Measurements from ENCODE around the gene PAPOLG. TPM values are rescaled to one million over a fixed set of nuclear protein-coding genes. Genes with fewer than 3 reads are reported as not detected.

The PAPOLG gene
- total RNA-seq, 1 donor from 2014 or later: 24.7 TPM

DNA sequence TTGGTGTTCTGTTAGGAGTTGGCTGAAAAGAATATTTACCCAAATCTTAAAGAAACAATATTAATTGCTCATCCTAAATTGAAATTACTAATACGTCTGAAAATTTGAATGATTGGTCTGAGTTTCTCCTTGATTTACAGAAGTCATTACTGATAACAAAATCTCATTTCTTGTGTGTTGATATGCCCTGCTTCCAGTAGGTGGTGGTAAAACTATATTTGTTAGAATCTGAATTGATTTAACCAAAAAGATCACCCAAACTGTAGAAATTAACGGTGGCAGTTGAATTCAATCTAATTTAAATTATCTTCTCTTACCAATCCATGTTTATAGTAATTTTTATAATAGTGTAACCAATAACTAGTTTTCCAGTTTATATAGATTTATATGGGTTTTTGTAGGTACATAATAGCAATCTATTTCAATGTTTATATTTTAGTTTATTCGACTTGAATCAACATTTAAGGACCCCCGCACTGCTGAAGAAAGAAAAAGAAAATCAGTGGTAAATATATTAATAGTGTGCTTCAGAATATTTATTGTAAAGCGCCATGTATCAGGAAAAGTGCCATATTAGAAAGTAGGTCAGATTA, 38.3 kb downstream of the PAPOLG start:
- no peaks in the 10 kb centered on the region for H3K9me3 Mint-ChIP-seq
- no peak overlapping the region for H3K27ac Mint-ChIP-seq
- H3K27me3 Mint-ChIP-seq (ENCODE audit: low read depth): no peaks in the 10 kb centered on the region
- peaks cover 34% of the 10 kb centered on the region for H3K36me3 Mint-ChIP-seq
- no peak for DNase-seq (ENCODE audit: low spot score in 2 of 2, unreplicated experiment in 2 of 2)
- H3K4me3 Mint-ChIP-seq: no peak overlapping the region
- TF ChIP-seq, protein P1, sequence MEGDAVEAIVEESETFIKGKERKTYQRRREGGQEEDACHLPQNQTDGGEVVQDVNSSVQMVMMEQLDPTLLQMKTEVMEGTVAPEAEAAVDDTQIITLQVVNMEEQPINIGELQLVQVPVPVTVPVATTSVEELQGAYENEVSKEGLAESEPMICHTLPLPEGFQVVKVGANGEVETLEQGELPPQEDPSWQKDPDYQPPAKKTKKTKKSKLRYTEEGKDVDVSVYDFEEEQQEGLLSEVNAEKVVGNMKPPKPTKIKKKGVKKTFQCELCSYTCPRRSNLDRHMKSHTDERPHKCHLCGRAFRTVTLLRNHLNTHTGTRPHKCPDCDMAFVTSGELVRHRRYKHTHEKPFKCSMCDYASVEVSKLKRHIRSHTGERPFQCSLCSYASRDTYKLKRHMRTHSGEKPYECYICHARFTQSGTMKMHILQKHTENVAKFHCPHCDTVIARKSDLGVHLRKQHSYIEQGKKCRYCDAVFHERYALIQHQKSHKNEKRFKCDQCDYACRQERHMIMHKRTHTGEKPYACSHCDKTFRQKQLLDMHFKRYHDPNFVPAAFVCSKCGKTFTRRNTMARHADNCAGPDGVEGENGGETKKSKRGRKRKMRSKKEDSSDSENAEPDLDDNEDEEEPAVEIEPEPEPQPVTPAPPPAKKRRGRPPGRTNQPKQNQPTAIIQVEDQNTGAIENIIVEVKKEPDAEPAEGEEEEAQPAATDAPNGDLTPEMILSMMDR (IDR thresholded peaks at IDR 0.05; ENCODE audit: unreplicated experiment): peak; percentile 43
- H3K4me1 Mint-ChIP-seq: no peaks in the 10 kb centered on the region

DNA sequence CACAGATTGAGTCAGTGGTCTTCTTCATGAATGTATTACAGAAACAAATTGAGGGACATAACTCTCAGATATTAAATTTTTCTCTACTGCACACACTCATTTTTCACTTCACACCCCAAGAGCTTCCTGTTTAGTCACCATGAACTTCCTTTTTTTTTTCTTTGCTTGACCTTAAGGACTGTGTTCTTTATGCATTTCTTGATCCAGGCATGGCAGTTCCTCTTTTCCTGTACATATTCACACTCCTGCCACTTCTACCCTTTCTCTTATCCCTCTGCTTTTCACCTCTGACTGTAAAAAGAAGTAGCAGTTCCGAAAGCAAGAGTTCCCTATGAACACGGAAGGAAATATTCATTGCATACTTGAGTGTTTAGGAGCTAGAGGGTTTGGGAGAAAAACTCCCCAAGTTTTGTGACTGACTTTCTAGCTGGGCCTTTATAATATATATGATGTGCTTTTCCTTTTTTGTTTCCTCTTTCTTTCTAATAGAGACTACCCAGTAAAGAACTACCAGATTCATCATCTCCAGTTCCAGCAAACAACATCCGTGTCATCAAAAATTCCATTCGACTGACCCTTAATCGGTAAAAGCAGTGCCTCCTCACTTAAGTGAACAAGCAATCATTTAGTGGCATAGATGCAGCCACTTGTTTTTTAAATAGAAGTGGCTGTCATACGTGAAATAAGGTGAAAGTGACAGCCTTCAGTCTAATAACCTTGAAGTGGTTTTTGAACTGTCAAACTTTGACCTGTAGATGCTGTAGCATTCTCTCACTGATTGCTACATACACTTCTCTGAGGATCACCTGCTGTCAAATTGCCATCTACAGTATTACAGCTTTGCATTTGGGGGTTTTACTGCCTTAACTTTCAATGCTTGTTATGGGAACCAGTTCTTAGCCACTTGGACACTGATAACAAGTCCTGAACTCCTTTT, 40.8 kb downstream of the PAPOLG start:
- TF ChIP-seq, protein P1 (IDR thresholded peaks at IDR 0.05; ENCODE audit: unreplicated experiment): no peak
- Mint-ChIP-seq H3K9me3 (no peaks in the 10 kb centered on the region), H3K4me3 (no peak overlapping the region), H3K27me3 (ENCODE audit: low read depth) (no peaks in the 10 kb centered on the region), H3K4me1 (no peaks in the 10 kb centered on the region), H3K36me3 (peaks cover 29% of the 10 kb centered on the region), H3K27ac (no peak overlapping the region)
- no peak for DNase-seq (ENCODE audit: low spot score in 2 of 2, unreplicated experiment in 2 of 2)

DNA sequence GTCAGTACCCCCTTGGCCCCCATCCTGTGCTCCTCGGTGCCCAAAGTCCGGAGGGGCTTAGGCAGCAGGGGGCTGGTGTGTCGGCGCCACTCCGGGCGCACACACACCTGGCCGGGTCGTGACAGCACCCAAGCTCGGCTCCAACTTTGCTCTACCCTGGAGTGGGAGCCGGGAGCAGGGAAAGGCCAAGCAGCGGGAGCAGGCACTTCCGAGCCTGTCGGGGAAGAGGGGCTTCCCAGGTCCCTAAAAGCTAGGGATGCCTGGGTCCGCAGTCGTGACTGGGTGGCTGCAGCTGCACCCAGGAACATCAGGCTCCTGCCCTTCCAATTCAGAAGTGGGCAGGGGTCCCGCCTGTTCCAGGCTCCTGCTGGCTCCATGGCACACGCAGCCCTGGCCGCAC, 48.4 kb downstream of the PAPOLG start:
- Mint-ChIP-seq H3K4me3 (no peak overlapping the region), H3K9me3 (no peaks in the 10 kb centered on the region), H3K27ac (no peak overlapping the region), H3K4me1 (peaks cover 17% of the 10 kb centered on the region), H3K36me3 (peaks cover 6% of the 10 kb centered on the region), H3K27me3 (ENCODE audit: low read depth) (no peaks in the 10 kb centered on the region)
- TF ChIP-seq, protein P1 (IDR thresholded peaks at IDR 0.05; ENCODE audit: unreplicated experiment): no peak
- DNase-seq (ENCODE audit: low spot score in 2 of 2, unreplicated experiment in 2 of 2): peak in 1 of 2 experiments; percentile 20

DNA sequence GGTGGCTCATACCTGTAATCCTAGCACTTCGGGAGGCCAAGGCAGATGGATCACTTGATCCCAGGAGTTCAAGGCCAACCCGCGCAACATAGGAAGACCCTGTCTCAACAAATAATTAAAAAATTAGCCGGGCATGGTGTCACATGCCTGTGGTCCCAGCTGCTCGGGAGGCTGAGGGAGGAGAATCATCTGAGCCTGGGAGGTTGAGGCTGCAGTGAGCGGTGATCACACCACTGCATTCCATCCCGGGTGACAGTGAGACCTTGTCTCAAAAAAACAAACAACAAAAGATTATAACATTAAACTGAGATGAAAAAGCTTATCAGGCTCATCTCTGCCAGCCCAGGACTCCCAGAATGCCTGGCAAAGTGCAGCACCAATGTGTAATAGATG, 50.5 kb downstream of the PAPOLG start:
- TF ChIP-seq, protein P1 (IDR thresholded peaks at IDR 0.05; ENCODE audit: unreplicated experiment): no peak
- peak in 1 of 2 experiments; percentile 6 for DNase-seq (ENCODE audit: low spot score in 2 of 2, unreplicated experiment in 2 of 2)
- H3K9me3 Mint-ChIP-seq: no peaks in the 10 kb centered on the region
- H3K27me3 Mint-ChIP-seq (ENCODE audit: low read depth): no peaks in the 10 kb centered on the region
- no peak overlapping the region for H3K4me3 Mint-ChIP-seq
- H3K4me1 Mint-ChIP-seq: peaks cover 18% of the 10 kb centered on the region
- peak overlapping the region; percentile 37 for H3K27ac Mint-ChIP-seq
- peaks cover 4% of the 10 kb centered on the region for H3K36me3 Mint-ChIP-seq

DNA sequence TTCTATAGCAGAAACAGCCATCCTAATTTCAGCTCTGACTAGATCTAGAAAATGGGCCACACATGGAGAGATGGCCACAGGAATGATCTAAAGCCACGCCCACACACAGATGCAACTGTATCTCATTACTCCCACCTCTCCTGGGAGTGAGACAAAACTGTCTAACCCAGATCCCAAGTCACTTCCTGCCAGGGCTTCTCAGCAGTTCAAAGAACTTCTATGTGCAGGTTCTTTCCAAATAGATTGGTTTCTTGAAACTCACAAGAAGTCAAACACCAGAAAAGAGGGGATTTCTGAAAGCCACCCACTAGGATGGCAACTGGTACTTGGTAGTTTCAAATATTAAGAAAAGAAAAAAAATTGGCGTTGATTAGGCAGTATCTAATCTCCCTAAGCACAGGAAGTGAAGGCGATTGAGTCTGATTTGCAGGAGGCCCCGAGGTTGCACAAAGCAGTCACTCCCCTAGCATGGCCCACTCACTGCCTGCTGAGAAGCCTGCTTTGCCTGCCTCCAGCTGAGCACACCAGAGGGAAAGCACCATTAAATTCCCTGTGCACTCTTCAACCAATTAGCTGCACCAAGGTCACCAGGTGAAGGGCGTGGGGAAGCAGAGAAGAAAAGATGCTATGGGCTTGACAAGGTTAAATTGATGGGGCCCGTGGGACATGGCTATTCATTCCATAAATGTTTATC, 51.1 kb downstream of the PAPOLG start:
- peak in 1 of 2 experiments; percentile 32 for DNase-seq (ENCODE audit: low spot score in 2 of 2, unreplicated experiment in 2 of 2)
- Mint-ChIP-seq H3K27me3 (ENCODE audit: low read depth) (no peaks in the 10 kb centered on the region), H3K4me1 (peaks cover 18% of the 10 kb centered on the region), H3K4me3 (no peak overlapping the region), H3K36me3 (peaks cover 2% of the 10 kb centered on the region), H3K27ac (peak overlapping the region; percentile 37), H3K9me3 (no peaks in the 10 kb centered on the region)
- TF ChIP-seq, protein P1 (IDR thresholded peaks at IDR 0.05; ENCODE audit: unreplicated experiment): no peak

All from mesothelial cell of epicardium (in vitro differentiated cells).